Measurements from ENCODE around the gene MYOZ3.

The MYOZ3 gene

GRCh38 chr5:150723845-150724244 lies 62.8 kb downstream of the MYOZ3 start:
- H3K27ac ChIP-seq = no peak overlapping the region
- no peak for TF ChIP-seq ZFX (IDR thresholded peaks at IDR 0.05; ENCODE audit: borderline replicate concordance)
- TF ChIP-seq CTCF (IDR thresholded peaks at IDR 0.05) = no peak

Data from 22Rv1 (cell line).